Caco-2 (cell line): ENCODE results near the gene IL24. TPM values are rescaled to one million over a fixed set of nuclear protein-coding genes. Genes with fewer than 3 reads are reported as not detected.

Experiments
- BruUV-seq: library from RNA; stranded (reverse); fragments of 400-500 nt; replicated peaks from 2 replicates; lab custom pipeline; 2021; lab: Mats Ljungman, UMichigan
- CTCF ChIA-PET: fragments of 300-600 bp; sonication (Branson Sonifier 250); formaldehyde crosslinking; loops from one replicate; lab custom pipeline; 2022; ENCODE audit warnings: antibody characterized with exemption; lab: Charles Lee
- POLR2A ChIA-PET: fragments of 300-600 bp; sonication (Branson Sonifier 250); formaldehyde crosslinking; loops from one replicate; lab custom pipeline; 2022; ENCODE audit warnings: antibody characterized with exemption; lab: Charles Lee
- DNase-seq, 2 experiments: peaks; one replicate each; pipeline versions ENCODE4 v3.0.0 to v3.0.0-alpha.2; 2020 to 2022
- H3K27me3 ChIP-seq: replicated peaks from 2 replicates; pipeline ENCODE4 v1.6.0; 2011; ENCODE audit warnings: low read length; ENCODE audit not compliant: control insufficient read depth, insufficient read depth
- H3K36me3 ChIP-seq: 2 replicates; pipeline ENCODE4 v1.5.1; 2011; ENCODE audit warnings: low read length; ENCODE audit not compliant: control insufficient read depth, insufficient read depth
- H3K4me1 ChIP-seq: fragments of 250-450 bp; sonication (Bioruptor Pico); 2 replicates; pipeline ENCODE4 v1.5.1; 2020; ENCODE audit warnings: mild to moderate bottlenecking
- H3K4me3 ChIP-seq: 2 replicates; pipeline ENCODE4 v1.5.1; 2011; ENCODE audit warnings: low read depth, mild to moderate bottlenecking, control low read depth, low read length
- H3K9me3 ChIP-seq: fragments of 250-450 bp; sonication (Bioruptor Pico); 2 replicates; pipeline ENCODE4 v1.5.1; 2020; ENCODE audit warnings: mild to moderate bottlenecking, moderate library complexity
- H3K27ac Mint-ChIP-seq: one replicate; pipeline ENCODE4 v1.8.0; 2022; ENCODE audit warnings: mixed read lengths; ENCODE audit not compliant: unreplicated experiment
- H3K27me3 Mint-ChIP-seq: one replicate; pipeline ENCODE4 v1.8.0; 2022; ENCODE audit warnings: mixed read lengths; ENCODE audit not compliant: insufficient read depth, unreplicated experiment
- H3K36me3 Mint-ChIP-seq: one replicate; pipeline ENCODE4 v1.8.0; 2022; ENCODE audit warnings: mild to moderate bottlenecking, mixed read lengths; ENCODE audit not compliant: insufficient read depth, unreplicated experiment
- H3K4me1 Mint-ChIP-seq: one replicate; pipeline ENCODE4 v1.8.0; 2022; ENCODE audit warnings: low read depth, mixed read lengths; ENCODE audit not compliant: unreplicated experiment
- H3K4me3 Mint-ChIP-seq: one replicate; pipeline ENCODE4 v1.8.0; 2022; ENCODE audit warnings: mild to moderate bottlenecking, moderate library complexity, mixed read lengths; ENCODE audit not compliant: unreplicated experiment
- H3K9me3 Mint-ChIP-seq: one replicate; pipeline ENCODE4 v1.8.0; 2022; ENCODE audit warnings: mixed read lengths; ENCODE audit not compliant: unreplicated experiment
- CTCF ChIP-seq, 2 experiments: fragments of 200-600 bp in 1 of 2; IDR thresholded peaks; 1 replicate in 1 of 2; 2 replicates in 1 of 2; pipeline versions ENCODE4 v1.5.1 to v1.8.0; 2011 to 2022; ENCODE audit warnings: antibody characterized with exemption in 1 of 2, control low read depth in 1 of 2, inconsistent platforms in 1 of 2, low read depth in 1 of 2, low read length in 1 of 2, mild to moderate bottlenecking in 1 of 2, moderate library complexity in 1 of 2; ENCODE audit not compliant: insufficient read depth in 1 of 2, severe bottlenecking in 1 of 2, unreplicated experiment in 1 of 2
- intact Hi-C: fragments of 100-400 bp; cut with micrococcal nuclease; formaldehyde crosslinking; loops from one replicate; pipeline ENCODE4 v1.10.0; 2022; ENCODE audit not compliant: unreplicated experiment
- total RNA-seq: library from RNA; stranded (reverse); gene quantifications from 2 replicates; pipeline ENCODE4 v1.2.3, GENCODE V29; 2022

IL24 gene
- total RNA-seq, 1 experiment from 2014 or later, result not detected

- H3K9me3 Mint-ChIP-seq, result peaks cover 15% of the 10 kb centered on the region
- no peak overlapping the region for H3K4me3 Mint-ChIP-seq
- POLR2A ChIA-PET, result no interaction called here
Measured at GRCh38 chr1:206882555-206882954, 14.7 kb upstream of the IL24 start.

GRCh38 chr1:206883160-206883559, 14.1 kb upstream of the IL24 start:
- Mint-ChIP-seq H3K4me3 (no peak overlapping the region), H3K36me3 (no peaks in the 10 kb centered on the region), H3K9me3 (peaks cover 15% of the 10 kb centered on the region), H3K27me3 (peaks cover 6% of the 10 kb centered on the region), H3K27ac (no peak overlapping the region), H3K4me1 (no peaks in the 10 kb centered on the region)
- intact Hi-C loops, result no loop called here
- CTCF ChIA-PET, result interaction anchor here (1.5 kb wide), 1 partner anchor 29 kb away, joined by 5 read pairs; no protein-coding TSS in a partner anchor
- BruUV-seq, result no TSS peak
- no peak for TF ChIP-seq CTCF (IDR thresholded peaks at IDR 0.05; ENCODE audit: insufficient read depth in 1 of 2, low read depth in 1 of 2, low read length in 1 of 2, severe bottlenecking in 1 of 2, unreplicated experiment in 1 of 2)
- Histone ChIP-seq H3K27me3 (no peaks in the 10 kb centered on the region), H3K36me3 (no peaks in the 10 kb centered on the region), H3K9me3 (peaks cover 14% of the 10 kb centered on the region), H3K4me3 (no peak overlapping the region), H3K4me1 (no peaks in the 10 kb centered on the region)
- DNase-seq, result no peak
- POLR2A ChIA-PET, result no interaction called here

More at GRCh38 chr1:206882555-206882954, 14.7 kb upstream of the IL24 start:
- Histone ChIP-seq H3K27me3 (no peaks in the 10 kb centered on the region), H3K4me3 (no peak overlapping the region), H3K36me3 (no peaks in the 10 kb centered on the region), H3K9me3 (peaks cover 17% of the 10 kb centered on the region), H3K4me1 (no peaks in the 10 kb centered on the region)
- Mint-ChIP-seq H3K36me3 (no peaks in the 10 kb centered on the region), H3K4me1 (no peaks in the 10 kb centered on the region), H3K27ac (no peak overlapping the region), H3K27me3 (peaks cover 5% of the 10 kb centered on the region)
- intact Hi-C loops, result no loop called here
- no peak for DNase-seq
- no TSS peak for BruUV-seq
- no peak for TF ChIP-seq CTCF (IDR thresholded peaks at IDR 0.05; ENCODE audit: insufficient read depth in 1 of 2, low read depth in 1 of 2, low read length in 1 of 2, severe bottlenecking in 1 of 2, unreplicated experiment in 1 of 2)
- CTCF ChIA-PET, result no interaction called here

GRCh38 chr1:206883876-206884275, 13.4 kb upstream of the IL24 start:
- no peak overlapping the region for H3K4me3 ChIP-seq
- H3K36me3 ChIP-seq, result no peaks in the 10 kb centered on the region
- Mint-ChIP-seq H3K36me3 (no peaks in the 10 kb centered on the region), H3K27ac (no peak overlapping the region), H3K27me3 (peaks cover 9% of the 10 kb centered on the region), H3K4me1 (no peaks in the 10 kb centered on the region), H3K4me3 (no peak overlapping the region), H3K9me3 (peaks cover 8% of the 10 kb centered on the region)
- CTCF ChIA-PET, result interaction anchor here (0.6 to 1.5 kb wide), 2 partner anchors 29 to 55 kb away, joined by 4 to 5 read pairs; no protein-coding TSS in a partner anchor
- no peaks in the 10 kb centered on the region for H3K4me1 ChIP-seq
- TF ChIP-seq CTCF (IDR thresholded peaks at IDR 0.05; ENCODE audit: insufficient read depth in 1 of 2, low read depth in 1 of 2, low read length in 1 of 2, severe bottlenecking in 1 of 2, unreplicated experiment in 1 of 2), result no peak
- intact Hi-C loops, result no loop called here
- DNase-seq, result no peak
- no TSS peak for BruUV-seq
- peaks cover 7% of the 10 kb centered on the region for H3K9me3 ChIP-seq
- POLR2A ChIA-PET, result no interaction called here
- H3K27me3 ChIP-seq, result no peaks in the 10 kb centered on the region
